Stimulated activated CD4-positive, alpha-beta T cell treated with anti-CD3 and anti-CD28 coated beads, TNF-alpha, amount 100 ng/mL, for 1 hour (primary cell): ENCODE results near the gene SIGLEC11.
"Not testable (repeated sequence)": the region's sequence is repeated elsewhere in the genome, so short reads cannot be mapped to it uniquely, and the experiment has no call there.

Experiments used
- DNase-seq, 3 donors: peaks; one replicate each; pipeline ENCODE4 v3.0.0-alpha.2; 2020; ENCODE audit warnings: low read depth in 3 of 3, low spot score in 1 of 3

The SIGLEC11 gene

GRCh38 chr19:49927526-49928264 is 33.3 kb downstream of the SIGLEC11 start:
- DNase-seq = no peak

GRCh38 chr19:49926515-49926914 is 34.5 kb downstream of the SIGLEC11 start:
- DNase-seq = no peak

GRCh38 chr19:49925486-49925885 is 35.5 kb downstream of the SIGLEC11 start:
- no peak for DNase-seq

GRCh38 chr19:49924881-49925210 is 36.1 kb downstream of the SIGLEC11 start:
- not testable (repeated sequence) for DNase-seq

GRCh38 chr19:49924004-49924880 is 36.7 kb downstream of the SIGLEC11 start:
- DNase-seq = no peak

GRCh38 chr19:49923055-49924003 is 37.6 kb downstream of the SIGLEC11 start:
- no peak for DNase-seq

GRCh38 chr19:49921871-49922795 is 38.8 kb downstream of the SIGLEC11 start:
- no peak for DNase-seq

GRCh38 chr19:49920624-49921363 is 40.2 kb downstream of the SIGLEC11 start:
- DNase-seq = no peak

GRCh38 chr19:49918089-49918488 is 42.9 kb downstream of the SIGLEC11 start:
- no peak for DNase-seq

- no peak for DNase-seq
Observed at GRCh38 chr19:49916839-49917733, 43.9 kb downstream of the SIGLEC11 start.

- DNase-seq = no peak
Observed at GRCh38 chr19:49915271-49915670, 45.7 kb downstream of the SIGLEC11 start.

GRCh38 chr19:49913720-49914119 is 47.3 kb downstream of the SIGLEC11 start:
- no peak for DNase-seq

GRCh38 chr19:49912965-49913685 is 47.8 kb downstream of the SIGLEC11 start:
- DNase-seq = no peak

- no peak for DNase-seq
Observed at GRCh38 chr19:49911381-49912145, 49.4 kb downstream of the SIGLEC11 start.

- DNase-seq = no peak
Observed at GRCh38 chr19:49910179-49910578, 50.8 kb downstream of the SIGLEC11 start.

GRCh38 chr19:49908480-49909420 is 52.2 kb downstream of the SIGLEC11 start:
- DNase-seq = no peak
